ENCODE results near the gene NIT1.
A peak's percentile ranks its signal among the peaks of the same experiment; 100 is the strongest.
"Not testable (repeated sequence)": the region's sequence is repeated elsewhere in the genome, so short reads cannot be mapped to it uniquely, and the experiment has no call there.

The NIT1 gene

DNA sequence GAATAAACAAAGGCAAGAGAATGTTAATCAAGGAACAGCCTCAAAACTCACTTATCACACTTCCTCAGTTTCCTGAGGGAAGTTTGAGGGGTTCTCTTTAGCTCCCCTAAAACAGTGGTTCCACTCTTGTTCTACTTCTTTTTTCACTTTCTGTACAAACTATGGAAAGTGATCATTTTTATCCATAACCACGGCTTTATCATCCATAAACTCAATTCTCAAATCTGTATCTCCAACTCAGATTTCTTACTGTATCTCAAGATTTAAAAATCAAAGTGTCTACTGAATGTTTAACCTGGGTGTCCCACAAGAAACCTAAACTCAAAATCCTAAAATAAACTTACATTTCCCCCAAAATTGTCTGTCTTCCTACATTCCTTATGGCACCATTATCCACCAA, 4.0 kb upstream of the NIT1 start:
- DNase-seq (ENCODE audit: low read depth), result no peak

DNA sequence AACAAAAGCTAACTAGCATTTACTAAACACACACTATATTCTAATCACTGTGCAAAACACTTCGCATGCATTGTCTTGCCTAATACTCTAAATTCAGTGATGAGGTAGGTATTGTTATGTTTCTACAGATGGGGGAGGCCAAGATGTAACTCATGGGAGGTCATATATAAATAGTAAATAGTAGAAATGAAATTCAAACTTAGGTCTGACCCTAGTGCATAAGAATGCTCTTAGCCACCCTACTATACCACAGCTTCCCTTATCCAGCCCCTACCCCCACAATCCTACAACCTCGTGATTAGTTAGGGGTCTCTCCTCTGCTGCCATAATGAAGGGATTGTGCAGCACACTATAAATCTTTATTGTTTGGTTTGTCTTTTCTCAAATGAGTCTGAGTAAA, 3.3 kb upstream of the NIT1 start:
- peak; percentile 16 for DNase-seq (ENCODE audit: low read depth)

GRCh38 chr1:161115132-161115711, 2.7 kb upstream of the NIT1 start:
- DNase-seq (ENCODE audit: low read depth), result peak; percentile 98

GRCh38 chr1:161115961-161116360, 1.9 kb upstream of the NIT1 start:
- not testable (repeated sequence) for DNase-seq (ENCODE audit: low read depth)

DNA sequence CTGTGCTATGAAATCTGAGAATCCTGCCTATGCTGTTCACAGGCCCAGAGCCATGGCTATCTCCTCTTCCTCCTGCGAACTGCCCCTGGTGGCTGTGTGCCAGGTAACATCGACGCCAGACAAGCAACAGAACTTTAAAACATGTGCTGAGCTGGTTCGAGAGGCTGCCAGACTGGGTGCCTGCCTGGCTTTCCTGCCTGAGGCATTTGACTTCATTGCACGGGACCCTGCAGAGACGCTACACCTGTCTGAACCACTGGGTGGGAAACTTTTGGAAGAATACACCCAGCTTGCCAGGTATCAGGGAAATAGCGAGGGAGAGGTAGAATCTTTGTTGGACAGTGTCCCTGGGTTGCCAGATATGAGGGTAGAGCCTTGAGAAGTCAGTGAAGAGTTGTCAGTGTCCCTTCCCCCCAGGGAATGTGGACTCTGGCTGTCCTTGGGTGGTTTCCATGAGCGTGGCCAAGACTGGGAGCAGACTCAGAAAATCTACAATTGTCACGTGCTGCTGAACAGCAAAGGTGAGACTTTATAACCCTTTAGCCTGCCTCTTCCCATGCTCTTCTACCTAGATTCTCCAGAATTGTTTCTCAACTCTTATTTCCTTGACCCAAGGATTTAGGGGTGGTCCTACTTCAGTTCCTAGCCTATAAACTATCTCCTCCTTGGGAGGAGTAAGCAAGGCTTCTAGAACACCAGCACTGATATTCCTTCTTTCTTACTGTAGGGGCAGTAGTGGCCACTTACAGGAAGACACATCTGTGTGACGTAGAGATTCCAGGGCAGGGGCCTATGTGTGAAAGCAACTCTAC, 1.4 kb downstream of the NIT1 start:
- peak; percentile 87 for DNase-seq (ENCODE audit: low read depth)

DNA sequence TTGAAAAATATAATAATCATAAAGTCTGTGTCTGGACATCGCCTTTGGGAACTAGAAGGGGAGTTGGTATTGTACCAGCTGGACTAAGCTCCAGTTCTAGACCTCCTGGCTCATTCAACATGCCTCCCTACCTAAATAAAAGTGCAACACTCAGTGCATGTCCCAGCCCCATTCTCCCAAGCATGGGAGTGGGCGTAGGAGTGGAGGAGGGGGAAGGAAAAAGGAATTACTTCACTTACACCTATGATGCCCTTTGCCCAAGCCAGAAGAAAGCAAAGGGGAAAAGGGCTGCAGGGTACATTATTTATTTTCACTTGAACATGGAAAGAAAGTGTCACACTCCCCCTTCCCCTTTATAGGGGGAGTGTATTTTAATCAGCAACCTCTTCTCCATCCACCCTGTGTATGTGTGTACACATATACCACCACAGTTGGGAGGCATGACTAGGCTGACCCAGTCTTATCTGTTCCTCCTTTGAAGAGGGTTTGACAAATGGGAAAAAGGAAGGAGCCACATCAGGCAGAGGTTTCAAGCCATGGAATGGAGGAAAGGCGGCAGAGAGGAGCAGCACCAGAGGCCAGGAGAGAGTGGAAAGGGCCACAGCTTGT, 3.2 kb downstream of the NIT1 start:
- no peak for DNase-seq (ENCODE audit: low read depth)

DNA sequence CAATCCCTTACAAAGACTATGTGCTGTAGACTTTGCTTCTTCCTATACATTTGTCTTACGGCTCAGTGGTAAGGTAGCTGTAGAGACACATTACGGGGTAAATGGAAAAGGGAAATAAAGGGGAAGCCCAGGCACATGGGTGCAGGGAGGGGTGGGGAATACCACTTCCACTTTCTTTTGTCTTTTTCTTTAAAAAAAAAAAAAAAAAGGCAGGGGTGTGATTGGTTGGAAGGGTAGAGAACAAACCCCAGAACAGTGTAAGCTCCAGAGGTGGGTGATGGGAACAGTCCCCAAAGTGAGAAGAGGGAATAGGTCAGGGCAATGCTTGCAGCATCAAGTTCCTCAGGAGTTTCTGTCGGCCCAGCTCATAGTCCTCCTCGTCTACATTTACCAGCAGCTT, 3.9 kb downstream of the NIT1 start:
- no peak for DNase-seq (ENCODE audit: low read depth)

- DNase-seq (ENCODE audit: low read depth), result no peak
Measured at GRCh38 chr1:161122967-161123366, 5.1 kb downstream of the NIT1 start.

GRCh38 chr1:161127649-161128048, 9.7 kb downstream of the NIT1 start:
- no peak for DNase-seq (ENCODE audit: low read depth)

DNA sequence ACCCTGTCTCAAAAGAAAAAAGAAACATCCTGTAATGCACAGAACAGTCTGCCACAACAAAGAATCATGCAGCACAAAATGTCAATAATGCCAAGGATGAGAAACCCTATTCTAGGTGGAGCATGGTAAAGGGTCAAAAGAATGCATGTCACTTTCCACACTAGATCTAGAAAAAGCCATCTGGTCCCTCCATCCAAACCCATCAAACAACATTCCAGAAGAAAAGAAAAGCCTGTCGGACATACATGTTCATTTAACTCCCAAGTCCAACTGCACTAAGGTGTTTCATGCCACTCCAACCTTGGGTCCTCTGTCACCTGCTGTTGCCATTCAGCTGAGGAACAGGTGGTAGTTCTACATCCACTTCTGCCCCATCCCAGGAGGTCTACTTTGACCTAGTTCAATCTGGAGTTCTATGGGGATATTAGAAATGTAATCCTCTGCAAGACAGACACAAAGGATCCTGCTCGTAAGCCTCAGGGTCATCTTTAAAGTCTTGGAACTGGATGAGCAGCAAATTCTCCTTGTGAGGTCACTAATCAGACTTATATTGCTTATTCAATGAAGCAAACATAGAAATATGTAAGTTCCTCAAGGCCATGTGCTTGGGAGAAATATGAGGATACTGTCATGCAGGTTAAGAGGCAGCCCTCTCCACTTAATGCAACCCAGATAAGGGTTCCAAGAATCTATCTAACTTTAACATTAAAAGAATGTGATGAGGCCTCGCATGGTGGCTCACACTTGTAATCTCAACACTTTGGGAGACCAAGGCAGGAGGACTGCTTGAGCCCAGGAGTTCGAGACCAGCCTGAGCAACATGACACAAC, 10.9 kb downstream of the NIT1 start:
- DNase-seq (ENCODE audit: low read depth), result peak; percentile 6

DNA sequence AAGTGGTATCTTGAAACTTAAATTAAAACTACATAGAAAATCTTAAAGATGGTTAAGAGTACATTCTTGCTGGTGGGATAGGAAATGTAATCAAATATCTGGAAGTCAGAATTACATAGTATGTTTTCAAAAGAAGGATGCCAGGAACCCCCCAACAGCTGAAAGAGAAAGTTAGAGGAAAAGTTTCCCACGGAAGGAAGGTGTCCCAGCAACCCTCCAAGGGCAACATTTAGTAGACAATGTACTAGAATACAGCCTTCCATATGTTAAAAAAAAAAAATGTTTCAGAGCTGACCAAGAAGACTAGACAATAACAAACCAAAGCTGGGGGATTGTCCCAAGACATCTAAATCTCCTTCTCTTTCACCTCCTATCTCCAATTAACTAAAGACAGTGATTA, 12.4 kb downstream of the NIT1 start:
- no peak for DNase-seq (ENCODE audit: low read depth)

GRCh38 chr1:161131523-161132409, 13.9 kb downstream of the NIT1 start:
- DNase-seq (ENCODE audit: low read depth), result peak; percentile 44

GRCh38 chr1:161132410-161133219, 14.7 kb downstream of the NIT1 start, which contains the start of gene DEDD:
Gene DEDD (minus strand): TSS chr1:161132667. CDS start chr1:161124462, 8,205 bp downstream.
- peak; percentile 96 for DNase-seq (ENCODE audit: low read depth)

DNA sequence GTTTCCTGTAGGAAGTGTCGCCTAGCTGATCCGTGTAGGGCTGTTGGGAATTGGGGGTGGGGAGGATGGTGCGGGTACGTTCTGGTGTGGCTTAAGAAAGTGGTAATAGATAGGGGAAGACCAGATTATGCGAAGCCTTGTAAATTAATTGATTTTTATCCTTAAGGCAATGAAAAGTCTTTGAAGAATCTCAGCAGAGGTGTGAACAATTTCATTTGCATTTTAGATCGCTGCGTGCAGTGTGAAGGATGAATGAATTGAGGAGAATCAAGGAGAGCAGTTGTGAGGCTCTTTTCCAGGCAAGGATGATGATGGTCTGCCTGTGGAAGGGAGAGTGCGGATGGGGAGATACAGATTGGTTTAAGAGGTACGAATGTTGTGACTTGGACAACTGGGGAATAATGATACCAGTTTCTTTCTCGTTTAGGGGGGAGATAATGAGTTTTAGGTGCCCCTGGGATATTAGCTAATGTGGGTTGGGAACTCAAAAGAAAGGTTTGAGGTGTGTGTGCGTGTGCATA, 15.4 kb downstream of the NIT1 start:
- peak; percentile 22 for DNase-seq (ENCODE audit: low read depth)

DNA sequence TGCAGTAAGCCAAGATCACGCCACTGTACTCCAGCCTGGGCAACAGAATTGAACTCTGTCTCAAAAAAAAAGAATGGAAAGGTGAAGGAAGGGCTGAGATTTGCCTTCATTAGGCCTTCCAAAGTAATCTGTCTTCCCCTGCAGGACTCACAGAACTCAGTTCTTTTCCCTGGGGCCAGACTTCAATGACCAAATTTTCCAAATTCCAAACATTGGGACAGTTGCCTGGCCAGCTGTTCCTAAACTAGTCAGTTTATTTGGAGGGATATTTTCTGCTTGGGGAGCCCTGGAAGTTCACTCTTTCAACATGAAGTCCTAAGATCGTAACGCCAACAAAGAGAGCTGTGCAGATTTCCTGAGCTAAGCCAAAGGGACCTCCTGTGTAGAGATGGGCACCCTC, 20.0 kb downstream of the NIT1 start:
- DNase-seq (ENCODE audit: low read depth), result no peak

DNA sequence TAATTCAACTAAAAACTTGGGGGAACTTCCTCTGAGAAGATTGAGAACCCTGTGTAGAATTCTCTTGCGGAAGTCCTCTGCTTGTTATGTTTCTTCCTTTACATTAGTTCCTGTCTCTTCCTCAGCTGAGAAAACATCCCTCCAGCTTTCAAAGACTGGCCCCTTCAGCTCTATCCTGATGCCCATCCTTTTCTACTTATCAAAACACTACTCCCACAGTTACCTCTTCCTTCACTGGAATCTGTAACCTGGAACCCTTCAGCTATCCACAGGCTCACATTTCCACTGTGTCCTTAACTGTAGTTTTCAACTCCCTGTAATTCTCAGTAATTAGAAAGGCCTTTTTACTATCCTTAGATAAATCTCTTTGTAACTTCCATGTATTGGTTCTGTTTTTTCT, 20.5 kb downstream of the NIT1 start:
- DNase-seq (ENCODE audit: low read depth), result no peak

GRCh38 chr1:161139766-161140165, 21.9 kb downstream of the NIT1 start:
- DNase-seq (ENCODE audit: low read depth), result peak; percentile 55

- no peak for DNase-seq (ENCODE audit: low read depth)
Measured at GRCh38 chr1:161140755-161141400, 23.0 kb downstream of the NIT1 start.

DNA sequence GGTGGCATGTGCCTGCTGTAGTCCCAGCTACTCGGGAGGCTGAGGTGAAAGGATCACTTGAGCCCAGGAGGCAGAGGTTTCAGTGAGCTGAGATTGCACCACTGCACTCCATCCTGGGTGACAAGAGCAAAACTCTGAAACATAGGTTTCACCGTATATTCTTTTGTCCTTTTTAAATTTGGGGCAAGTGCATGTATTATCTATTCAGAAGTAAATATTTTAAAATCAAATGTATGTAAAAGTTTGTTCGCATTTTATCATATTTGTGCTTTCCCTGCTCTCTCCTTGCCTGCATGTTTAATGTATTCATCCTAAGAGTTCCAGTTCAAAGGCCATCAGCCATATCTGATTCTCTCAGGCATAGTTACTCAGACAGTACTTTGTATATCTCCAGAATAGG, 27.9 kb downstream of the NIT1 start:
- DNase-seq (ENCODE audit: low read depth), result no peak

DNA sequence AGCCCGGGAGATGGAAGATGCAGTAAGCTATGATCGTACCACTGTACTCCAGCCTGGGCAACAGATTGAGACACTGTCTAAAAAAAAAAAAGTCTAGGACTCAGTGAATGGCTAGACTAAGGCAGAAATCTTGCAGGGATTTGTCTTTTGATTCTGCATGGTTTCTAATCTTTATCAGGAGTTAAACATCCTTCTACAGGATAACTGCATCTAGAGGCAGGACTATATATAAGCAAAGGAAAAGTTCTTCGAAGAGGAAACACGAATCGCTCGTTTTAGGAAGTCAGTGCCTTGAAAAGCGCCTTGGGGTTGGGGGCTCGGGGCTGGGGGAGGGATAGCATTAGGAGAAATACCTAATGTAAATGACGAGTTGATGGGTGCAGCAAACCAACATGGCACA, 35.3 kb downstream of the NIT1 start:
- DNase-seq (ENCODE audit: low read depth), result no peak
